OCI-M2 (cell line): ENCODE data around the gene TRIM17.

ENCODE experiments used
- DNase-seq: peaks from one replicate; lab custom pipeline; 2025; ENCODE audit not compliant: unreplicated experiment; lab: John Stamatoyannopoulos, UW

TRIM17 gene

GRCh38 chr1:228358039-228358763, 58.5 kb downstream of the TRIM17 start:
- DNase-seq = no peak
